Measurements from ENCODE around the gene ASTN2. TPM values are rescaled to one million over a fixed set of nuclear protein-coding genes. Genes with fewer than 3 reads are reported as not detected.

The ASTN2 gene
- total RNA-seq, 1 donor: 3.1 TPM

DNA sequence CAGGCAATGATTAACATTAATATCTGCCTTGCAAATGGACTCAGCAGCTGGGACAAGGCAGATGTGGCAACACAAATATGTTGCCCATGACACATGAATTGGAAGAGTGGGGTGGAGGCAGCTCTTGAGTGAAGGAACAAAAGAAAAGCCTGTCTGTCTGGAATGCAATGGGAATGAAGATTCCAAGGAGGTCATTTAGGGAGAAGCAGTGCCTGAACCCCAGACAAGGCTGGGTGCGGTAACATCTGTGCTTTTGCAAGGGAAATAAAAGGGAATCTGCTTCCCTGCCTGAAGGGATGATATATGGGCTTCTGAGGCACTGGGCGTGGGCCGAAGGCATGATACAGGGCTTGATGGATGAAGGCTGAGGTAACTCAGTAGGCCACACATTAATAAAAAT lies 821.9 kb downstream of the ASTN2 start:
- H3K27me3 ChIP-seq (ENCODE audit: insufficient read depth, low read length): no peaks in the 10 kb centered on the region
- H3K4me3 ChIP-seq (ENCODE audit: low read length): no peak overlapping the region
- H3K4me1 ChIP-seq (ENCODE audit: insufficient read depth, low read length): no peaks in the 10 kb centered on the region
- H3K9me3 ChIP-seq (ENCODE audit: low read depth, low read length): no peaks in the 10 kb centered on the region

GRCh38 chr9:116589392-116590354 lies 825.2 kb downstream of the ASTN2 start:
- H3K4me3 ChIP-seq (ENCODE audit: low read length): no peak overlapping the region
- no peaks in the 10 kb centered on the region for H3K4me1 ChIP-seq (ENCODE audit: insufficient read depth, low read length)
- no peaks in the 10 kb centered on the region for H3K27me3 ChIP-seq (ENCODE audit: insufficient read depth, low read length)
- no peaks in the 10 kb centered on the region for H3K9me3 ChIP-seq (ENCODE audit: low read depth, low read length)

GRCh38 chr9:116587919-116588318 lies 826.9 kb downstream of the ASTN2 start:
- H3K4me3 ChIP-seq (ENCODE audit: low read length): no peak overlapping the region
- H3K27me3 ChIP-seq (ENCODE audit: insufficient read depth, low read length): no peaks in the 10 kb centered on the region
- no peaks in the 10 kb centered on the region for H3K9me3 ChIP-seq (ENCODE audit: low read depth, low read length)

DNA sequence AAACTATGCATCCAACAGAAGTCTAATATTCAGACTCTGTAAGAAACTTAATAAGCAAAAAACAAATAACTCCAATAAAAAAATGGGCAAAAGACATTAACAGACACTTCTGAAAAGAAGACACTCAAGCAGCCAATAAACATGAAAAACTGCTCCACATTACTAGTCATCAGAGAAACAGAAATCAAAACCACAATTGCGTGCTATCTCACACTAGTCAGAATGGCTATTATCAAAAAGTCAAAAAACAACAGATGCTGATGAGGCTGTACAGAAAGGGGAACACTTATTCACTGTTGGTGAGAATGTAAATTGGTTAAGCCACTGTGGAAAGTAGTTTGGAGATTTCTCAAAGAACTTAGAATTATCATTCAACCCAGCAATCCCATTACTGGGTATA lies 829.0 kb downstream of the ASTN2 start:
- Histone ChIP-seq H3K4me1 (ENCODE audit: insufficient read depth, low read length) (no peaks in the 10 kb centered on the region), H3K27me3 (ENCODE audit: insufficient read depth, low read length) (no peaks in the 10 kb centered on the region), H3K4me3 (ENCODE audit: low read length) (no peak overlapping the region), H3K9me3 (ENCODE audit: low read depth, low read length) (no peaks in the 10 kb centered on the region)

More at GRCh38 chr9:116587919-116588318, 826.9 kb downstream of the ASTN2 start:
- H3K4me1 ChIP-seq (ENCODE audit: insufficient read depth, low read length): no peaks in the 10 kb centered on the region

DNA sequence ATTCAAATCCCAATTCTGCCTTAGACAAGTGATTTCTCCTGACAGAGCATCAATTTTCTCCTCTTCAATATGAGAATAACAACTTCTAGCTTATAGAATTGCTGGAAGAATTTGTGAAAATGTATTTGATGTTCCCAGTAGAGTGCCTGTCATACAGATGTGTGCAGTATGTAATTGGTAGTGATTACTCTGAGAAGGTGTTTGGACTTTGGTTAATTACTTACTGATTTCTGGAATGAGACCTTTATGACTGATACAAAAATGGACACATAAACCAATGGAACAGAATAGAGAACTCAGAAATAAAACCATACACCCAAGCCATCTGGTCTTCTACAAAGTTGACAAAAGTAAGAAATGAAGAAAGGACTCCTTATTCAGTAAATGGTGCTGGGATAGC lies 829.7 kb downstream of the ASTN2 start:
- Histone ChIP-seq H3K27me3 (ENCODE audit: insufficient read depth, low read length) (no peaks in the 10 kb centered on the region), H3K4me1 (ENCODE audit: insufficient read depth, low read length) (no peaks in the 10 kb centered on the region), H3K4me3 (ENCODE audit: low read length) (no peak overlapping the region), H3K9me3 (ENCODE audit: low read depth, low read length) (no peaks in the 10 kb centered on the region)

DNA sequence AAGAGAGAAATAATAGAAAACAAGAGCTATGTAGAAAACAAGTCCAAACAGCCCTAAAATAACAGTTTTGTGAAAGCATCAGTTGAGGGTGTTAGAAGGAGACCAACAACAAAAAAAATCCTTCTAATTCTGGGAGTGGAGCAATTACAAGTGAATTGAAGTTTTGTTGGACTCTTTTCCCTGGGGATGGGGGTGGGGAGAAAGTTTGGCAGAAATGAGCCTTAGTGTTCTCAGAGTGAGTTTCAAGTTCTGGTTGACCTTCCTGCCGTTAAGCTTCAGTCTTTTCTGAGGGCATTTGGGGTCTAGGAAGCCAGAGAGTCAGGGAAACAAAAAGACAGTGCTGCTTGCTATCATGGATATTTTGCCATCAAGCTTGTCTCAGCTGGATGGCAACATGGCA lies 834.0 kb downstream of the ASTN2 start:
- Histone ChIP-seq H3K27me3 (ENCODE audit: insufficient read depth, low read length) (no peaks in the 10 kb centered on the region), H3K4me3 (ENCODE audit: low read length) (no peak overlapping the region), H3K9me3 (ENCODE audit: low read depth, low read length) (no peaks in the 10 kb centered on the region), H3K4me1 (ENCODE audit: insufficient read depth, low read length) (no peaks in the 10 kb centered on the region)

- H3K27me3 ChIP-seq (ENCODE audit: insufficient read depth, low read length): no peaks in the 10 kb centered on the region
- H3K4me1 ChIP-seq (ENCODE audit: insufficient read depth, low read length): no peaks in the 10 kb centered on the region
- no peaks in the 10 kb centered on the region for H3K9me3 ChIP-seq (ENCODE audit: low read depth, low read length)
- no peak overlapping the region for H3K4me3 ChIP-seq (ENCODE audit: low read length)
These were observed 838.5 kb downstream of the ASTN2 start for GRCh38 chr9:116576386-116576785.

DNA sequence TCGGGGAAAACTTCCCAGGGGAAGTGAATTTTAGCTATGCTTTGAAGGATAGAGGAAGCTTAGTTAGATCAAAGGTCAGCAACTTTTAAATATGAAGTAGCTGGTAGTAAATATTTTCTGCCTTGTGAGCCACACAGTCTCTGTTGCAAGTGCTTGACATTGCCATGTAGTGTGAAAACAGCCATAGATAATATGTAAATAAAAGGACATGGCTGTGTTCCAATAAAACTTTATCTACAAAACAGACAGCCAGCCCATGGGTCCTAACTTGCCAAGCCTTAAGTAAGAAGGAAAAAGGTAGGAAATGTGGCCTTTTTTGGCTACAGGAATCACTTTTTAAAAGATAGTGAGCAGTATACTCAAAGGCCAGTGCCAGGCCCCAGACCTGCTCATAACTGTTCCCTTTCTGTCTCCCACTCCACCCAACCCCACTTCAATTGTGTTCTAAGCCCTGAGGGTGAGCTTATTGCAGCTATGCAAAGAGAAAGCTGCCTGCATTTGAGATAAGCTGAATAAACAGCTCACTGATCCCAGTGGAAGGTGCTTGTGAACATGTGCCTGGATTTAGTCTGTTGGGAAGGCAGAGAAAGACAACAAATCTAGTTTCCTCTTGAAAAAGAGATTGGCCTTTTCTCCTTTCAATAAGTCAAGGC lies 840.7 kb downstream of the ASTN2 start:
- H3K4me1 ChIP-seq (ENCODE audit: insufficient read depth, low read length): no peaks in the 10 kb centered on the region
- no peak overlapping the region for H3K4me3 ChIP-seq (ENCODE audit: low read length)
- H3K9me3 ChIP-seq (ENCODE audit: low read depth, low read length): no peaks in the 10 kb centered on the region
- H3K27me3 ChIP-seq (ENCODE audit: insufficient read depth, low read length): no peaks in the 10 kb centered on the region

GRCh38 chr9:116572095-116572748 lies 842.6 kb downstream of the ASTN2 start:
- Histone ChIP-seq H3K4me3 (ENCODE audit: low read length) (no peak overlapping the region), H3K27me3 (ENCODE audit: insufficient read depth, low read length) (no peaks in the 10 kb centered on the region), H3K4me1 (ENCODE audit: insufficient read depth, low read length) (no peaks in the 10 kb centered on the region), H3K9me3 (ENCODE audit: low read depth, low read length) (no peaks in the 10 kb centered on the region)

- Histone ChIP-seq H3K4me1 (ENCODE audit: insufficient read depth, low read length) (no peaks in the 10 kb centered on the region), H3K27me3 (ENCODE audit: insufficient read depth, low read length) (no peaks in the 10 kb centered on the region), H3K4me3 (ENCODE audit: low read length) (no peak overlapping the region), H3K9me3 (ENCODE audit: low read depth, low read length) (no peaks in the 10 kb centered on the region)
These were observed 845.7 kb downstream of the ASTN2 start for GRCh38 chr9:116569111-116569510.

DNA sequence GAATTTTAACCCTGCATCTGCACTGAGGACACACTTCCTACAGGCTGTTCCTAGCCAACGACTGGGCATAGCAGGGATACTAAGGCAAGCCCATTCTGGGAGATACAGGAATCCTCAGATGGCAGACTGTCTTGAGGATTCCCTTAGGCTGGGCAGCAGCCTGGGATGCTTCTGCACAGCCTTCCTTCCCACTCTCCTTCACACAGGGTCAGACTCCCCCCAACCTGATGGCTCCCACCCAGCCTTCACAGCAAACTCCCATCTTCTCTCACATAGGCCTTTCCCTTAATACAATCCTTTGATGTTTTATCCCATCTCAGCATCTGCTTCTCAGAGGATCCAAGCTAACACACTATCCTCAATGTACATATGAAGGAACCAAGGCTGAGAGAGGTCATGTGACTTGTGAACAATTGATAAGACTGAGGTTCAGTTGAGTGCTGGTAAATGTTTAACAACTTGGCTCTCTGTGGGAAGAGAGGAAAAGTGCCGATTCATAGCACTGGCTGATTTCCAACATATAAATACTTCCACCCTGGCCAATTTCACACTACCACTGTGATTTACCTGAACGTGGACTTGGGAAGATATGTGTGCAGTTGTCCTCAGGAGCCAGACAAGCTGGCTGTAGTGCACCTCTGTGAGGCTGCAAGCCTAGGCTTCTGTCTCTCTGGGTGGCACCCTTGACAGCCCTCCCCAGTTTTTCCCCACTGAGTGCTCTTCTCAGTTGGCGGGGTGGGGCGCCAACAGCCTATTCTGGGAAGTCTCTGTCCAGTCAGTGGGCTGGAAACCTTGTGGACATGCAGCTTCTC lies 848.0 kb downstream of the ASTN2 start:
- no peaks in the 10 kb centered on the region for H3K27me3 ChIP-seq (ENCODE audit: insufficient read depth, low read length)
- no peak overlapping the region for H3K4me3 ChIP-seq (ENCODE audit: low read length)
- H3K9me3 ChIP-seq (ENCODE audit: low read depth, low read length): no peaks in the 10 kb centered on the region
- no peaks in the 10 kb centered on the region for H3K4me1 ChIP-seq (ENCODE audit: insufficient read depth, low read length)

- no peak overlapping the region for H3K4me3 ChIP-seq (ENCODE audit: low read length)
- no peaks in the 10 kb centered on the region for H3K27me3 ChIP-seq (ENCODE audit: insufficient read depth, low read length)
- H3K4me1 ChIP-seq (ENCODE audit: insufficient read depth, low read length): no peaks in the 10 kb centered on the region
- H3K9me3 ChIP-seq (ENCODE audit: low read depth, low read length): no peaks in the 10 kb centered on the region
These were observed 848.9 kb downstream of the ASTN2 start for GRCh38 chr9:116565986-116566385.

DNA sequence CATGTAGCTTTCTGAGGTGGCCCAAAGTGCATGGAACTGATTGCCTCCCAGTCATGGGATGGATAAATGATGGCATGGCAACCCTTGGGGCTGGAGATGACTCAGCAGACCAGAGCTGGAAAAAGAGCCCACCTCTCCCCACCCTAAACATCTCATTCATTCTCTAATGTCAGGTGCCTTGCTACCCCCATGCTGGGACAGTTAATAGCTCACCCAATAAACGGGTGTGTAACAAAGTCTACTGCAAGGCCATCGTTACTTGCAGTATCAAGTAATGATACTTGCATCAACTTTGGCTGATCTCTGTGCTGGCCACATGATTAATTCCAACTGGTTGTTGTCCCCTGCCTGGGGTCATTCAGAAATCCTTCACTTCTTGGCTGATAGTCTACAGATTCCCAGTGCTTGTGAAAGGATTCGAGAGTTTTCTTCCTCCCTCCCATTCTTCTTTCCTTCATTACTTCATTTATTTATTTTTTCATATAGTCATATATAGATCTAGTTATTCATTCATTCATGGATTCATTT lies 850.5 kb downstream of the ASTN2 start:
- no peaks in the 10 kb centered on the region for H3K27me3 ChIP-seq (ENCODE audit: insufficient read depth, low read length)
- H3K9me3 ChIP-seq (ENCODE audit: low read depth, low read length): no peaks in the 10 kb centered on the region
- H3K4me3 ChIP-seq (ENCODE audit: low read length): no peak overlapping the region
- H3K4me1 ChIP-seq (ENCODE audit: insufficient read depth, low read length): no peaks in the 10 kb centered on the region

GRCh38 chr9:116558818-116559540 lies 855.9 kb downstream of the ASTN2 start:
- H3K9me3 ChIP-seq (ENCODE audit: low read depth, low read length): no peaks in the 10 kb centered on the region
- no peaks in the 10 kb centered on the region for H3K27me3 ChIP-seq (ENCODE audit: insufficient read depth, low read length)
- H3K4me3 ChIP-seq (ENCODE audit: low read length): no peak overlapping the region
- H3K4me1 ChIP-seq (ENCODE audit: insufficient read depth, low read length): no peaks in the 10 kb centered on the region

All from mononuclear cell (primary cell).